ENCODE data around the gene AP3M1. TPM values are rescaled to one million over a fixed set of nuclear protein-coding genes. Genes with fewer than 3 reads are reported as not detected.

AP3M1 gene
- total and polyA plus RNA-seq, 4 donors, result 36.0 to 51.8 (median 49.9) TPM

DNA sequence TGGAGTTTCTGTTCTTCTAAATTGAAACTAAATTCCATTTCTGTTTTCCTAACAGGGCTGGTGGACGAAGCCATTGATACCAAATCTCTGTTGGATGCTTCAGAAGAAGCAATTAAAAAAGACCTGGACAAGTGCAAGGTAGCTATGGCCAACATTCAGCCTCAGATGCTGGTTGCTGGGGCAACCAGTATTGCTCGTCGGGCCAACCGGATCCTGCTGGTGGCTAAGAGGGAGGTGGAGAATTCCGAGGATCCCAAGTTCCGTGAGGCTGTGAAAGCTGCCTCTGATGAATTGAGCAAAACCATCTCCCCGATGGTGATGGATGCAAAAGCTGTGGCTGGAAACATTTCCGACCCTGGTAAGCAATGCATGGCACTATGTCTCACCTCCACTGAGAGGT lies 45.6 kb downstream of the AP3M1 start:
- Histone ChIP-seq H3K9me3 (ENCODE audit: control insufficient read depth, insufficient read depth, low read length) (no peaks in the 10 kb centered on the region), H3K4me1 (ENCODE audit: control insufficient read depth, insufficient read depth, low read length) (peaks cover 3% of the 10 kb centered on the region), H3K4me3 (ENCODE audit: low read depth, low read length) (no peak overlapping the region), H3K27me3 (ENCODE audit: control insufficient read depth, insufficient read depth, low read length) (no peaks in the 10 kb centered on the region), H3K36me3 (ENCODE audit: control insufficient read depth, insufficient read depth, low read length) (peaks cover 48% of the 10 kb centered on the region), H3K27ac (ENCODE audit: low read depth, low read length) (no peak overlapping the region)
- WGBS (ENCODE audit: insufficient coverage), result 45% methylated on average over 5 of the region's 8 CpGs
- DNase-seq (ENCODE audit: low read depth in 4 of 6, low spot score in 6 of 6), result no peak

DNA sequence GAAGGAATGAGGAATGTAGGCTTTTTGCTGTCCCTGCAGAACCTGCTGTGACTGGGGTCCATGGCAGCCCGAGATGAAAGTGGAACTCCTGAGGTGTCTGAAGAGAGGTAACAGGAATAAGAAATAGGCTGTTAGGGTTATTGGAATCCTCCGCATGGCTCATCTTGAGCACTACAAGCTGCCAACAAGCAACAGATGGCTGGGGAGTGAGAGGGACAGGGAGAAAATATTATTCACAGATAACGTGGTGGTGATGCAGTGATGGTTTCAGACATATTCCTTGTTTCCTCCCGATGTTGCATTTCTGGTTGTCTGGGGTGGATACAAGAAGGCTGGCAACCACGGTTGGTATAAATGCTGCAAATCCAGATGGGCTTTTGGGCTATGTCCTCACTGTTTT lies 46.1 kb downstream of the AP3M1 start:
- Histone ChIP-seq H3K9me3 (ENCODE audit: control insufficient read depth, insufficient read depth, low read length) (no peaks in the 10 kb centered on the region), H3K36me3 (ENCODE audit: control insufficient read depth, insufficient read depth, low read length) (peaks cover 48% of the 10 kb centered on the region), H3K27me3 (ENCODE audit: control insufficient read depth, insufficient read depth, low read length) (no peaks in the 10 kb centered on the region), H3K4me1 (ENCODE audit: control insufficient read depth, insufficient read depth, low read length) (peaks cover 3% of the 10 kb centered on the region), H3K27ac (ENCODE audit: low read depth, low read length) (no peak overlapping the region), H3K4me3 (ENCODE audit: low read depth, low read length) (no peak overlapping the region)
- WGBS (ENCODE audit: insufficient coverage), result 87% methylated on average over 5 of the region's 5 CpGs
- DNase-seq (ENCODE audit: low read depth in 4 of 6, low spot score in 6 of 6), result no peak

DNA sequence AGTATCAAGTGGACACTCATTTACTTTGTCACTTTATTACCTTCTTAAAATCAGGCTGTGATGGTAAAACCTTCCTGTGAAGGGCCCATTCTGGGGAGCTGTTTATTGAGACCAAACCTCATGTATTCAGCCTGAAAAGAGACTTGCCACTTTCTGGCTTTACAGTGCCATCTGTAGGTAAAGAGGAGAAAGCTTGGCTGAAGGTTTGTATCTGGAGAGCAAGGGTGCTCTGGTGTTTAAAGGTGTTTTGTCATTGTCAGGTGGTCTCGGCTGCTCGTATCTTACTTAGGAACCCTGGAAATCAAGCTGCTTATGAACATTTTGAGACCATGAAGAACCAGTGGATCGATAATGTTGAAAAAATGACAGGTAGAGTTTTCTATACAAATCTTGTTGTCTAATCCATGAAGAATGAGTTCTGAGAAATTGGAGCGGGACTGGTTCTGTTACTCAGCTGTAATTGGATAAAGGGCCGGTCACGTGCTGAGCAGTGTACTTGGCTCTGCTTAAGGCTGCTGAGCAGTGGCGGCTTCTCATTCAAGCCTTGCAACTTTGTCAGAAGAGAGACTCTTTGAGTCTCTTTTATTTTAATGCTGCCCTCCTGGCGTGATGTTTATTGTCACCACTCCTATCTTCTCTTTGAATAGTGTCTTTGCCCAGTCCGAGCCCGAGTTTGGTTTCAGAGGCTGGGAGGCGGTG lies 46.9 kb downstream of the AP3M1 start:
- Histone ChIP-seq H3K36me3 (ENCODE audit: control insufficient read depth, insufficient read depth, low read length) (peaks cover 43% of the 10 kb centered on the region), H3K27me3 (ENCODE audit: control insufficient read depth, insufficient read depth, low read length) (no peaks in the 10 kb centered on the region), H3K27ac (ENCODE audit: low read depth, low read length) (peak overlapping the region; percentile 37), H3K4me3 (ENCODE audit: low read depth, low read length) (no peak overlapping the region), H3K4me1 (ENCODE audit: control insufficient read depth, insufficient read depth, low read length) (peaks cover 3% of the 10 kb centered on the region), H3K9me3 (ENCODE audit: control insufficient read depth, insufficient read depth, low read length) (no peaks in the 10 kb centered on the region)
- WGBS (ENCODE audit: insufficient coverage), result 54% methylated on average over 7 of the region's 11 CpGs
- peak in 2 of 6 donors; percentile 38 to 73 for DNase-seq (ENCODE audit: low read depth in 4 of 6, low spot score in 6 of 6)

DNA sequence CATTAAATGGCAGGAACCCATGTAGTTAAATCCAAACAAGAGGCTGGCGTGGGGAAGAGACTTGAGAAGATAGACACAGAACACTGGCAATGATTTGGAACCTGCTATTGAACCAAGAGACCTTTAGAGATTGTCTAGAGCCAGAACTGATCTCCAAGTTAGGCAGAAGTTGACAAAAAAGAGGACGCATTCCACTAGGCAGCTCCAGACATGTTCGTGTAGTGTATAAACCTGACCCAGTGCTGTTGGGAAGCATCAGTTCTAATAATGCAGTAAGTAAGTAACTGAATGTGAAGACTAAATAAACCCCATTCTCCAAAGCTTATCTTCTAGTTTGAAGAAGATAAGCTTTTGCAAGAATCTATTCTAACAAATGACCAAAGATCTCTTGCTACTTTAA lies 50.8 kb downstream of the AP3M1 start:
- 100% methylated on average over 1 of the region's 3 CpGs for WGBS (ENCODE audit: insufficient coverage)
- Histone ChIP-seq H3K27ac (ENCODE audit: low read depth, low read length) (no peak overlapping the region), H3K4me1 (ENCODE audit: control insufficient read depth, insufficient read depth, low read length) (peaks cover 3% of the 10 kb centered on the region), H3K9me3 (ENCODE audit: control insufficient read depth, insufficient read depth, low read length) (no peaks in the 10 kb centered on the region), H3K27me3 (ENCODE audit: control insufficient read depth, insufficient read depth, low read length) (no peaks in the 10 kb centered on the region), H3K4me3 (ENCODE audit: low read depth, low read length) (no peak overlapping the region), H3K36me3 (ENCODE audit: control insufficient read depth, insufficient read depth, low read length) (peaks cover 34% of the 10 kb centered on the region)
- no peak for DNase-seq (ENCODE audit: low read depth in 4 of 6, low spot score in 6 of 6)

DNA sequence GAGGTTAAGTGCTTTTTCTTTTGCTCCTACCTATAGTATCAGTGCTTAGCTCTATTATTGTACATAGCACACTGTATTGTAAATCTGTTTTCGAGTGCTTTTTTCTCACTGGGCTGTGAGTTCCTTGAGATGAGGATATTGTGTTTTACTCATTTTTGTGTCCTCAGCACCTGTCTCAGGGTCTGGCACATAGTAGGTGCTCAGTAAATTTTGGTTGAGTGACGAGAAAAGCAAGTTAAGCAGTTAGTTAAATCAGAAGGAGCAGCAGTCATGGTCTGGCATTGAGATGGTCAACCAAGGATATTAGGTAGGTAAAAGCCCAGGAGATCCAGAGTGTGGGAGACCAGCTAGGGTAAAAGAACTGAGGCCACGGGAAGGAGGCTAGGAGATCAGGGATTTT lies 51.2 kb downstream of the AP3M1 start:
- Histone ChIP-seq H3K4me1 (ENCODE audit: control insufficient read depth, insufficient read depth, low read length) (peaks cover 3% of the 10 kb centered on the region), H3K36me3 (ENCODE audit: control insufficient read depth, insufficient read depth, low read length) (peaks cover 36% of the 10 kb centered on the region), H3K27ac (ENCODE audit: low read depth, low read length) (no peak overlapping the region), H3K9me3 (ENCODE audit: control insufficient read depth, insufficient read depth, low read length) (no peaks in the 10 kb centered on the region), H3K27me3 (ENCODE audit: control insufficient read depth, insufficient read depth, low read length) (no peaks in the 10 kb centered on the region), H3K4me3 (ENCODE audit: low read depth, low read length) (no peak overlapping the region)
- no peak for DNase-seq (ENCODE audit: low read depth in 4 of 6, low spot score in 6 of 6)
- WGBS (ENCODE audit: insufficient coverage), result 97% methylated on average over 2 of the region's 3 CpGs

DNA sequence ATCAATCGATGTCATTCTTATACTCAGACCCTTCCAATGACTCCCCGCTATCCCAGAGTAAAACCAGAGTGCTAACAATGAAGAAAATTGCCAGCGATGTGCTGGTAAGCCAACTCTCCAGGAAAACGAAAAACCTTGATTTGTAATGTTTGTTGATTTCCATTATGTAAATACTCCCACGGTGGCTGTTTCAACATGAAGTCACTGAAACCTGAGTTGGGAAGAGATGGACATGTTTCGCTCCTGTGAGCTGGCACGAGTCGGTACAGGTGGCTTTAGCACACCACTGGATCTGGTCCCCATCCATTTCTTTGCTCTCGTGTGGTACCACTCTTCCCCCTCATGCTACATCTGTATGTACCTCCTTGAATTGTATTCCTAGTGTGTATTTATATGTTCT lies 52.9 kb downstream of the AP3M1 start:
- Histone ChIP-seq H3K4me1 (ENCODE audit: control insufficient read depth, insufficient read depth, low read length) (no peaks in the 10 kb centered on the region), H3K36me3 (ENCODE audit: control insufficient read depth, insufficient read depth, low read length) (peaks cover 41% of the 10 kb centered on the region), H3K27ac (ENCODE audit: low read depth, low read length) (no peak overlapping the region), H3K27me3 (ENCODE audit: control insufficient read depth, insufficient read depth, low read length) (no peaks in the 10 kb centered on the region), H3K9me3 (ENCODE audit: control insufficient read depth, insufficient read depth, low read length) (no peaks in the 10 kb centered on the region), H3K4me3 (ENCODE audit: low read depth, low read length) (no peak overlapping the region)
- WGBS (ENCODE audit: insufficient coverage), result 90% methylated on average over 3 of the region's 9 CpGs
- no peak for DNase-seq (ENCODE audit: low read depth in 4 of 6, low spot score in 6 of 6)

DNA sequence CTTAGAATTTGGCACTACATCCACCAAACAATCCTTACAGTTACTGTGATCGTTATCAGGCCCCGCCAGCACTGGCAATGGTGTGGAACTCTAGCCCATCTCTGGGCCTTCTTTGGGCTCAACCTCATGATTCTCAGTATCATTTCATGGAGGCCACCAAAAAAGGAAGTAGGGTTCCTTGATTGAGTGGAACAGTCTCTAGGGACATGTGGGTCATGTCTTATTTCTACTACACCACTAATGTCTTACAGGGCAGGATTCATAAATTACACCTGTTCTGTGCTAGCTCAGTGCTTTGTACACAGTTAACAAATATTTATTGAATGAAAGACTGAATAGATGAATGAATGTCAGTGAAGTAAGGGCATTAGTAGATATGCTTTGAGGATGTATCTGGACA lies 53.9 kb downstream of the AP3M1 start:
- Histone ChIP-seq H3K36me3 (ENCODE audit: control insufficient read depth, insufficient read depth, low read length) (peaks cover 36% of the 10 kb centered on the region), H3K27ac (ENCODE audit: low read depth, low read length) (no peak overlapping the region), H3K27me3 (ENCODE audit: control insufficient read depth, insufficient read depth, low read length) (no peaks in the 10 kb centered on the region), H3K4me1 (ENCODE audit: control insufficient read depth, insufficient read depth, low read length) (no peaks in the 10 kb centered on the region), H3K4me3 (ENCODE audit: low read depth, low read length) (no peak overlapping the region), H3K9me3 (ENCODE audit: control insufficient read depth, insufficient read depth, low read length) (no peaks in the 10 kb centered on the region)
- DNase-seq (ENCODE audit: low read depth in 4 of 6, low spot score in 6 of 6), result no peak
- WGBS (ENCODE audit: insufficient coverage), result 81% methylated on average over 2 of the region's 2 CpGs

DNA sequence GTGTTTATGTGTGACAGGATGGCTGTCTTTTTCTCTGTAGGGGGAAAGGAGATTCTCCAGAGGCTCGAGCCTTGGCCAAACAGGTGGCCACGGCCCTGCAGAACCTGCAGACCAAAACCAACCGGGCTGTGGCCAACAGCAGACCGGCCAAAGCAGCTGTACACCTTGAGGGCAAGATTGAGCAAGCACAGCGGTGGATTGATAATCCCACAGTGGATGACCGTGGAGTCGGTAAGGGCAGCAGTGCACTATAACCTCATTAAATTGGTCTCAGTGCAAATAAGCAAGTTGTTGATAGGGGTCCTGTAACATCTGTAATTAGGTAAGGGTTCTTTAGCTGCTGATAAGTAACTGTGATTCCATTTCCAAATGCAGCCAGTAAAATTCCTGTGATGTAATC lies 56.4 kb downstream of the AP3M1 start:
- no peak overlapping the region for H3K4me3 ChIP-seq (ENCODE audit: low read depth, low read length)
- H3K36me3 ChIP-seq (ENCODE audit: control insufficient read depth, insufficient read depth, low read length), result peaks cover 37% of the 10 kb centered on the region
- H3K9me3 ChIP-seq (ENCODE audit: control insufficient read depth, insufficient read depth, low read length), result no peaks in the 10 kb centered on the region
- 99% methylated on average over 7 of the region's 7 CpGs for WGBS (ENCODE audit: insufficient coverage)
- no peak for DNase-seq (ENCODE audit: low read depth in 4 of 6, low spot score in 6 of 6)
- no peaks in the 10 kb centered on the region for H3K27me3 ChIP-seq (ENCODE audit: control insufficient read depth, insufficient read depth, low read length)
- no peak overlapping the region for H3K27ac ChIP-seq (ENCODE audit: low read depth, low read length)
- H3K4me1 ChIP-seq (ENCODE audit: control insufficient read depth, insufficient read depth, low read length), result no peaks in the 10 kb centered on the region

DNA sequence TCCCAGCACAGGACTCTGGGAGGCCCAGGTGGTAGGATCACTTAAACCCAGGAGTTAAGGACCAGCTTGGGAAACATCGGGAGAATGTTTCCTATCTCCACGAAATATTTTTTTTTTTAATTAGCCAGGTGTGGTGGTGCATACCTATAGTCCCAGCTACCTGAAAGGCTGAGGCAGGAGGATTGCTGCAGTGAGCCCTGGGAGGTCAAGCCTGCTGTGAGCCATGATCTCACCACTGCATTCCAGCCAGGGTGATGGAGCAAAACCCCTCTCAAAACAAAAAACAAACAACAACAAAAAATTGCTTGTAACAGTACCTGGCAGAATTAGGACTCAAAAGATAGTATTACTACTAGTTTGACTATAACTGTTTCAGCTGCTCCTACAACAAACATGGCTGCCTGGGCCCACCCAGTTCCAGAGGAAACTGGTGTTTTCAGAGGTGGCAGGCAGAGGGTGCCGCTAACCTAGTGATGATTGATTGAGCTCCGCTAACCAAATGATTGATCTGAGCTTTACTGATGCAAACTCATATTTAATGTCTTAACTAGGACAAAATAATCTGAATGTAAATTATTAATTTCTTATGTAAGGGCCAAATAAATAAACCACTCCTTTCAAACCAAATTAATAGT lies 57.0 kb downstream of the AP3M1 start:
- no peak overlapping the region for H3K27ac ChIP-seq (ENCODE audit: low read depth, low read length)
- no peaks in the 10 kb centered on the region for H3K27me3 ChIP-seq (ENCODE audit: control insufficient read depth, insufficient read depth, low read length)
- DNase-seq (ENCODE audit: low read depth in 4 of 6, low spot score in 6 of 6), result no peak
- H3K4me1 ChIP-seq (ENCODE audit: control insufficient read depth, insufficient read depth, low read length), result no peaks in the 10 kb centered on the region
- WGBS (ENCODE audit: insufficient coverage), result no CpG with 5 or more reads among the region's 4 CpGs
- H3K9me3 ChIP-seq (ENCODE audit: control insufficient read depth, insufficient read depth, low read length), result no peaks in the 10 kb centered on the region
- H3K4me3 ChIP-seq (ENCODE audit: low read depth, low read length), result no peak overlapping the region
- H3K36me3 ChIP-seq (ENCODE audit: control insufficient read depth, insufficient read depth, low read length), result peaks cover 37% of the 10 kb centered on the region

DNA sequence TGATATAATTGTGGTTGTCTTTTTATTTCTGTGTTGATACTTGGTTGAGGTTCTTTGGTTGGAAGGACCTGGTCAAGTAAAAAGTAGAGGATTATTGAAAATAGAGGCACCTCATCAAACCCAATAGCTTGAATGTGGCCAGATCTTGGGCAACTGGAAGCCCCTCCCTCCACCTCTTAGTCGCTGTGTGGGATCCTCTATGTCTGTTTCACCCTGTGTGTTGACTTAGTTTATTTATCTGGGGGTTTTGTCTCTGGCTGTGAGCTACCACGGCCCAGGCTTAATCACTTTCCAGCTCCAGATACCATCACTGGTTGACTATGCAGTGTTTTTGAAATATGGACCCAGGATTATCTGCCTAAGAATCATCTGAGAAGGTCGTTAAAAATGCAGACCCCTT lies 58.3 kb downstream of the AP3M1 start:
- Histone ChIP-seq H3K36me3 (ENCODE audit: control insufficient read depth, insufficient read depth, low read length) (peaks cover 34% of the 10 kb centered on the region), H3K4me1 (ENCODE audit: control insufficient read depth, insufficient read depth, low read length) (no peaks in the 10 kb centered on the region), H3K27ac (ENCODE audit: low read depth, low read length) (no peak overlapping the region), H3K9me3 (ENCODE audit: control insufficient read depth, insufficient read depth, low read length) (no peaks in the 10 kb centered on the region), H3K27me3 (ENCODE audit: control insufficient read depth, insufficient read depth, low read length) (no peaks in the 10 kb centered on the region), H3K4me3 (ENCODE audit: low read depth, low read length) (no peak overlapping the region)
- no CpG with 5 or more reads among the region's 3 CpGs for WGBS (ENCODE audit: insufficient coverage)
- no peak for DNase-seq (ENCODE audit: low read depth in 4 of 6, low spot score in 6 of 6)

Measured in spinal cord (tissue), 10 donors.